ENCODE data around the gene BCKDHB.

GRCh38 chr6:80321011-80321410 is 214.5 kb downstream of the BCKDHB start:
- TF ChIP-seq CTCF (IDR thresholded peaks at IDR 0.05; ENCODE audit: low read length) (no peak), EZH2 (optimal IDR thresholded peaks at IDR 0.05; ENCODE audit: low read depth, low read length) (no peak)
